Measurements from ENCODE around the gene RBMS3. TPM values are rescaled to one million over a fixed set of nuclear protein-coding genes. Genes with fewer than 3 reads are reported as not detected.

The RBMS3 gene
- total RNA-seq, 1 experiment from 2014 or later, result 8.7 TPM

GRCh38 chr3:29255854-29256696 is 24.8 kb upstream of the RBMS3 start:
- Mint-ChIP-seq H3K27ac (no peak overlapping the region), H3K4me1 (peaks cover 6% of the 10 kb centered on the region), H3K36me3 (no peaks in the 10 kb centered on the region), H3K9me3 (no peaks in the 10 kb centered on the region), H3K4me3 (no peak overlapping the region), H3K27me3 (ENCODE audit: low read depth) (no peaks in the 10 kb centered on the region)
- ATAC-seq, result no peak
- TF ChIP-seq, protein P1, sequence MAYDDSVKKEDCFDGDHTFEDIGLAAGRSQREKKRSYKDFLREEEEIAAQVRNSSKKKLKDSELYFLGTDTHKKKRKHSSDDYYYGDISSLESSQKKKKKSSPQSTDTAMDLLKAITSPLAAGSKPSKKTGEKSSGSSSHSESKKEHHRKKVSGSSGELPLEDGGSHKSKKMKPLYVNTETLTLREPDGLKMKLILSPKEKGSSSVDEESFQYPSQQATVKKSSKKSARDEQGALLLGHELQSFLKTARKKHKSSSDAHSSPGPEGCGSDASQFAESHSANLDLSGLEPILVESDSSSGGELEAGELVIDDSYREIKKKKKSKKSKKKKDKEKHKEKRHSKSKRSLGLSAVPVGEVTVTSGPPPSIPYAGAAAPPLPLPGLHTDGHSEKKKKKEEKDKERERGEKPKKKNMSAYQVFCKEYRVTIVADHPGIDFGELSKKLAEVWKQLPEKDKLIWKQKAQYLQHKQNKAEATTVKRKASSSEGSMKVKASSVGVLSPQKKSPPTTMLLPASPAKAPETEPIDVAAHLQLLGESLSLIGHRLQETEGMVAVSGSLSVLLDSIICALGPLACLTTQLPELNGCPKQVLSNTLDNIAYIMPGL (CRISPR knock-in tag; IDR thresholded peaks at IDR 0.05), result no peak
- TF ChIP-seq PRRX2 (CRISPR knock-in tag; IDR thresholded peaks at IDR 0.05) (no peak), E2F5 (CRISPR knock-in tag; IDR thresholded peaks at IDR 0.05) (no peak), EMX1 (CRISPR knock-in tag; IDR thresholded peaks at IDR 0.05) (no peak), SMAD4 (CRISPR knock-in tag; IDR thresholded peaks at IDR 0.05) (no peak), SP1 (CRISPR knock-in tag; conservative IDR thresholded peaks at IDR 0.05) (no peak), FOXK1 (CRISPR knock-in tag; IDR thresholded peaks at IDR 0.05) (no peak), ZNF532 (CRISPR knock-in tag; IDR thresholded peaks at IDR 0.05; ENCODE audit: borderline replicate concordance) (no peak), ZNF121 (CRISPR knock-in tag; IDR thresholded peaks at IDR 0.05) (no peak), RORB (CRISPR knock-in tag; IDR thresholded peaks at IDR 0.05) (no peak), NR3C1 (CRISPR knock-in tag; conservative IDR thresholded peaks at IDR 0.05; ENCODE audit: low read depth) (no peak), SOX15 (CRISPR knock-in tag; IDR thresholded peaks at IDR 0.05) (no peak), ZNF219 (CRISPR knock-in tag; IDR thresholded peaks at IDR 0.05; ENCODE audit: borderline replicate concordance) (no peak), NR1H2 (CRISPR knock-in tag; IDR thresholded peaks at IDR 0.05) (no peak)
- TF ChIP-seq, protein P2, sequence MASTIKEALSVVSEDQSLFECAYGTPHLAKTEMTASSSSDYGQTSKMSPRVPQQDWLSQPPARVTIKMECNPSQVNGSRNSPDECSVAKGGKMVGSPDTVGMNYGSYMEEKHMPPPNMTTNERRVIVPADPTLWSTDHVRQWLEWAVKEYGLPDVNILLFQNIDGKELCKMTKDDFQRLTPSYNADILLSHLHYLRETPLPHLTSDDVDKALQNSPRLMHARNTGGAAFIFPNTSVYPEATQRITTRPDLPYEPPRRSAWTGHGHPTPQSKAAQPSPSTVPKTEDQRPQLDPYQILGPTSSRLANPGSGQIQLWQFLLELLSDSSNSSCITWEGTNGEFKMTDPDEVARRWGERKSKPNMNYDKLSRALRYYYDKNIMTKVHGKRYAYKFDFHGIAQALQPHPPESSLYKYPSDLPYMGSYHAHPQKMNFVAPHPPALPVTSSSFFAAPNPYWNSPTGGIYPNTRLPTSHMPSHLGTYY (CRISPR knock-in tag; IDR thresholded peaks at IDR 0.05), result no peak
- TF ChIP-seq, protein P3, sequence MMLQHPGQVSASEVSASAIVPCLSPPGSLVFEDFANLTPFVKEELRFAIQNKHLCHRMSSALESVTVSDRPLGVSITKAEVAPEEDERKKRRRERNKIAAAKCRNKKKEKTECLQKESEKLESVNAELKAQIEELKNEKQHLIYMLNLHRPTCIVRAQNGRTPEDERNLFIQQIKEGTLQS (CRISPR knock-in tag; conservative IDR thresholded peaks at IDR 0.05), result no peak
- TF ChIP-seq, protein P4, sequence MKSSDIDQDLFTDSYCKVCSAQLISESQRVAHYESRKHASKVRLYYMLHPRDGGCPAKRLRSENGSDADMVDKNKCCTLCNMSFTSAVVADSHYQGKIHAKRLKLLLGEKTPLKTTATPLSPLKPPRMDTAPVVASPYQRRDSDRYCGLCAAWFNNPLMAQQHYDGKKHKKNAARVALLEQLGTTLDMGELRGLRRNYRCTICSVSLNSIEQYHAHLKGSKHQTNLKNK (CRISPR knock-in tag; IDR thresholded peaks at IDR 0.05), result no peak
- no peak for DNase-seq (ENCODE audit: low spot score)
- POLR2A ChIA-PET, result no interaction called here
- CTCF ChIA-PET, result no interaction called here

Measured in WTC11 (cell line).